Stimulated activated CD4-positive, alpha-beta T cell treated with anti-CD3 and anti-CD28 coated beads, Interleukin-12 subunit alpha, Interleukin-12 subunit beta, amount 100 ng/mL, for 4 hours (primary cell): Measurements from ENCODE around the gene CRTC1.
"Not testable (repeated sequence)": the region's sequence is repeated elsewhere in the genome, so short reads cannot be mapped to it uniquely, and the experiment has no call there.

Experiments used
- DNase-seq: peaks from one replicate; pipeline ENCODE4 v3.0.0-alpha.2; 2020

CRTC1 gene

DNA sequence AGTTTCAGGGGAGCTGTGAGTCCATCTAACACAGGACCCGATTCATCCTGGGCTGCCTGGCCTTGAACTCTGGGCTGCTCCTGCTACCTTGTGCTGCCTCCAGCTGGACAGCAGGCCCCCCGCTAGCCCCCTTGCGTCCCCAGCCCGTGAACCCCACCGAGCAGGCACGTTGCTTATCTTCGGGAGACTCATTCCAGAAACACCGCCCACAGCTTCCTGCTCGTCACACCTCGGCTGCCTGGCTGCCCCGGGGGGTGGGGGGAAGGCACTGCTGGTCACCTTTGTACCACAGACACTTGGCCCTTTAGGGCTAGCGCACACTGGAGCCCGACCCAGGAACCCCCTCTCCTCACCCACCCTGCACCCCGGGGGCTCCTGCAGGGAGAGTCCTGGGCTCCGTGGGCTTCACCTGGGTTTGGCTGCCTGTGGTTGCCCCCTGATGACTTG, 48.1 kb downstream of the CRTC1 start:
- DNase-seq: no peak

DNA sequence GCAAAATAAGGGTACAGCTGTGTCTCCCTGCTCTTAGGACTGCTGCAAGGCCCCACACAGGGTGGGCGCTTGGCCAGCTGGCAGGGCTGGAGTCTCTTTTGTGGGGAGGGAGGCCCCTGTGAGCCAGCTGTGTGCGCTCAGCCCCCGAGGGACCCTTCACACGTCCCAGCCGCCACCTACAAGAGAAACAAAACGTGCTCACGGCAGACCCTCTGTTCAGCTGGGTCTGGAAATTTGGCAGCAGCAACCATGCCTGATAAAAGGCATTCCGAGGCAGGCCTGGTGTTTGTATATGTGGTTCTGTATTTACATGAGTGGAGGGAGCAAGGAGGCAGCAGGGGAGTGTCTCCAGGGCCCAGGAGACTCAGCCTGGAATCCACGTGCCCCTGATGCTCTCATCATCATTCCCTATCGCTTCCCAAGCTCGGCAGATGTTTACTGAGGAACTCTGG, 49.7 kb downstream of the CRTC1 start:
- DNase-seq: no peak

DNA sequence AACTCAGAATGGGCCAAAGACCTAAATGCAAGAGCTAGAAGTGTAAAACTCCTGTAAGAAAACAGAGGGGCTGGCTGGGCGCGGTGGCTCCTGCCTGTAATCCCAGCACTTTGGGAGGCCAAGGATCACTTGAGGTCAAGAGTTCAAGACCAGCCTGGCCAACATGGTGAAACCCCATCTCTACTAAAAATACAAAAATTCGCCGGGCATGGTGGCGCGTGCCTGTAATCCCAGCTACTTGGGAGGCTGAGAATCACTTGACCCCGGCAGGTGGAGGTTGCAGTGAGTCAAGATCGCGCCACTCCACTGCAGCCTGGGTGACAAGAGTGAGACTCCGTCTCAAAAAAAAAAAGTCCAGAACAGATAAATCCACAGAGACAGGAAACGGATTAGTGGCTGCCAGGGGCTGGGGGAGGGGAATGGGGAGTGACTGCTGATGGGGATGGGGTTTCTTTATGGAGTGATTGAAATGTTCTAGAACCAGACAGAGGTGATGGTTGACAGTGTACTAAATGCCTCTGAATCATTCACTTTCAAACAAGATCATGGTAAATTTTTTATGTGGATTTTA, 50.4 kb downstream of the CRTC1 start:
- not testable (repeated sequence) for DNase-seq

DNA sequence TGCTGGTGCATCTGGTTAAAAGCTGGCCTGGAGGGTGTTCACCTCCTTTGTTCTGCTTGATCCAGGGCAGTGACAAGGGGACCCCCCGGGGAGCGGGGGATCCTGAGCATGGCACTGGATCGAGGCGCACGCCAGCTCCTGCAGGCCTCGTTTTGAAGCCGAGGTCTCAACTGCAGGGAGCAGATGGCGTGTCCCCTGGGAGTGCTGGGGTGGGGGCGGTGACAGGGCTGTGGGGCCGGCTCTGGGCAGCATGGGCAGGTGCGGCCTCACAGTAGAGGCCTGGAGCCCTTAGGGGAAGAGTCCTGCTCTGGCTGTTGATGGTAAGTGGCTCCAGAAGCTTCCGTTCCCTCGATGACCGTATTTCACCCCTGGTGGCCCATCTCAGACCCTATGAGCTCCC, 51.8 kb downstream of the CRTC1 start:
- no peak for DNase-seq

DNA sequence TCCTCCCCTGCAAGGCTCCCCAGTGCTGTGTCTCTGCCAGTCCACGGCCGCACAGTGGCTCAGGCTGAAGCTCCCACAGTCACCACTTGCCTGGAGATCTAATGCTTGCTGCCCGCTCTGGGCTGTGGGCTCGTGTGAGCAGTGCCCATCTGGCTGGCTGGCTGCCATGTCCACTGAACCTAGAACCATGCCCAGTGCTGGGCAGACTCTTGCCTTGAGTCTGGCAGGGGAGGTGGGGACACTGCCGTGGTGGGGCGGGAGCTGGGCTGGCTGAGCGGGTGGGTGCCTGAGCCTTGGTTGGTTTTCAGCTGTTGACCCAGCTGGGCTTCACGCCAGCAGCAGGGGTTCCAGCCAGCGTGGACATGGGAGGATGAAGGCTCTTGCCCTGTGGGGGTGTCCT, 52.3 kb downstream of the CRTC1 start:
- DNase-seq: no peak

DNA sequence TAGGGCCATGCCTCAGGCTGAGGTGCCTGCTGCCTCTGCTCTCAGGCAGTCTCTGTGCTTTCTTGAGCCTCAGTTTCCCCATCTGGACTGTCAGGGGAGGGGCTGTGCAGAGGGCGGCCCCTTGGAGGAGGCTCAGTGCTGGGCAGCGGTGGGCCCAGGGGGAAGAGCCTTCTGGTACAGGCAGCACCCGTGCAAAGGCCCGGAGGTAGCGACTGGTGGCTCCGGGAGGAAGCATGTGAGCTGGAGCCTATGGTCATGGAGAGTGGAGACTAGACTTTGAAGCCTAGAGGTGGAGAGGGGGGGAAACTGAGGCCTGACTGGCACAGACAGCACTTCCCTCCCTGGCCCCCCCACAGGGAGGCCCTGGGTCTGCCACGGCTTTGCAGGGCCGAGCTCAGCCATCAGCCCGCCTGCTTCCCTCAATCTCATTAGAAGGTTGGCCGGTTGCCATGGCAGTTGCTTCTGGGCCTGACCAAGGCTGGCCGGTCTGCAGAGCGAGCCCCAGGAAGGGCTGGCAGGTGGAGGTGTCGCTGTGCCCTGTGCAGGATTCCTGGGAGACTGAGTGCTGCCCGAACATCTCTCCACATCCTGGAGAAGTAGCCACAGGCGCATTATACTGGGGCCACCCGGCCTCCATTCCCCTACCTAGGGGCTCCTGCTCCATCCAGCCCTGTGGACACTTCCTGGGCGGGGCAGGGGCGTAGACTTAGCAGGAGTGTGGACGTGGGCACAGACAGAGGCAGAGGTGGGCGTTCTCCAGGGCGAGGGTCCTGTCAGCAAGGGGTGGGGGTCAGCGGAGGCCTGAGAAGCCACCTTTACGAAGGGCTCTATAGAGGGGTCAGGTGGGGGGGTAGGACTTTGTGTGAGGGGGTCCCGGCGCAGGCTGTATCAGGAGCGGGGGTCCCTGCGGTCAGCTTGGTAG, 53.2 kb downstream of the CRTC1 start:
- no peak for DNase-seq

DNA sequence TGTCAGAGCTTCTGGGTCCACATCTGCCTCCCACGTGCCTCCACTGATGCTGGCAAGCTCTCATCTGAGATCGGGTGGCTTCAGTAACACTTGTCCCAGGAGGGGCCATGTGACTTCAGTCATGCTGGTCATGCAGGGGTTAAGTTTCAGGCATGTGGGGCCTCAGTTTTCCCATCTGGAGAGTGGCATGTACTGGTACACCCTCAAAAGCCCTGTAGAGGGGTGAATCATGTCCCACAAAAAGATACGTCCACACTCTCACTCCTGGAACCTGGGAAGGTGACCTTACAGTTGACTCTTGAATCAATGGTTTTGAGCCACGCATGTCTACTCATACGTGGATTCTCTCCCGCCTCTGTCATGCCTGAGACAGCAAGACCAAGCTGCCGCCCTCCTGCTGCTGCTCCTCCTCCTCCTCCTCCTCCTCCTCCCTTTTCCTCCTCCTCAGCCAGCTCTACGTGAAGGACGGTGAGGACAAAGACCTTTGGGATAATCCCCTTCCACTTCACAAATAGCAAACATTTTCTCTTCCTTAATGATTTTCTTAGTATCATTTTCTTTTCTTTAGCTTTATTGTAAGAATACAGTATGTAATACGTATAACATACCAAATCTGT, 54.0 kb downstream of the CRTC1 start:
- no peak for DNase-seq

DNA sequence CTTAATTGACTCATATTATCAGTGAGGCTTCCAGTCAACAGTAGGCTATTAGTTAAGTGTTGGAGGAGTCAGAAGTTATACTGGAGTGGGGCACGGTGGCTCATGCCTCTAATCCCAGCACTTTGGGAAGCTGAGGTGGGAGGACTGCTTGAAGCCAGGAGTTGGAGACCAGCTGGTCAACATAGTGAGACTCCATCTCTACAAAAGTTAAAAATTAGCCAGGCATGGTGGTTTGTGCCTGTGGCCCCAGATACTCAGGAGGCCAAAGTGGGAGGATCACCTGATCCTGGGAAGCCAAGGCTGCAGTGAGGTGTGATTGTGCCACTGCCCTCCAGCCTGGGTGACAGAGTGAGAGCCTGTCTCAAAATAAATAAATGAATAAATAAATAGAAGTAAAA, 54.5 kb downstream of the CRTC1 start:
- no peak for DNase-seq

DNA sequence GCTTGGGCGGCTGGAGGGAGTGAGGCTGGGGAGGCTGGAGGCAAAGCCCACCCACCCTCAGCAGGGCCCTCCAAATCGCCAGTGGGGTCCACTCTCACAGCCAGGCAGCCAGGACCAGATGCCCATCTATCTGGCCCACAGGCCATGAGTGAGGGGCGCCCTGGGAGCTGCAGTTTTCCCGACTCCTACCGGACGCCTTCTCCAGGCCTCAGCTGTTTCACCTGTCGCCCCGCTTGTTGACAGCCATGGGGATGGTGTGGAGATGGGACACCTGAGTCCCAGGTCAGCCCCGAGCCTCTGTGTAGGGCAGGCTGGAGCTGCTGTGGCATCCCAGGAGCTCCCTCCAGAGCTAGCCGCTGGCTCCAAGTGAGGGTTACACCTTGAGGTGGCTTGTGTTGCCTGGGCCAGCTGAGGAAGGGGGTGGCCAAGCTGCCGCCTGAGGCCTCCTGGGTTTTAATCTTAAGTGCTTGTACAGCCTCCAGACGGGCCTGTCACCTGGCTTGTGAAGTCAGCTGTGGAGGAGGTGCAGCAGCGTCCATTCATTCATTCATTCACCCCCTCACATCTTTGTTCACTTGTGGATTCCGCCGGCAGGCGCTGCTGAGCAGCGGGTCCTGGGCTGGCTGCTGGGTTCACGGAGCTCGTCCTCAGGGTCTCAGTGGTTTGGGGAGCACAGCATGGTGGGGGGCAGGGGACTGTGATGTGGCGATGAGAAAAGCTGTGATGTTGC, 55.6 kb downstream of the CRTC1 start:
- DNase-seq: no peak

DNA sequence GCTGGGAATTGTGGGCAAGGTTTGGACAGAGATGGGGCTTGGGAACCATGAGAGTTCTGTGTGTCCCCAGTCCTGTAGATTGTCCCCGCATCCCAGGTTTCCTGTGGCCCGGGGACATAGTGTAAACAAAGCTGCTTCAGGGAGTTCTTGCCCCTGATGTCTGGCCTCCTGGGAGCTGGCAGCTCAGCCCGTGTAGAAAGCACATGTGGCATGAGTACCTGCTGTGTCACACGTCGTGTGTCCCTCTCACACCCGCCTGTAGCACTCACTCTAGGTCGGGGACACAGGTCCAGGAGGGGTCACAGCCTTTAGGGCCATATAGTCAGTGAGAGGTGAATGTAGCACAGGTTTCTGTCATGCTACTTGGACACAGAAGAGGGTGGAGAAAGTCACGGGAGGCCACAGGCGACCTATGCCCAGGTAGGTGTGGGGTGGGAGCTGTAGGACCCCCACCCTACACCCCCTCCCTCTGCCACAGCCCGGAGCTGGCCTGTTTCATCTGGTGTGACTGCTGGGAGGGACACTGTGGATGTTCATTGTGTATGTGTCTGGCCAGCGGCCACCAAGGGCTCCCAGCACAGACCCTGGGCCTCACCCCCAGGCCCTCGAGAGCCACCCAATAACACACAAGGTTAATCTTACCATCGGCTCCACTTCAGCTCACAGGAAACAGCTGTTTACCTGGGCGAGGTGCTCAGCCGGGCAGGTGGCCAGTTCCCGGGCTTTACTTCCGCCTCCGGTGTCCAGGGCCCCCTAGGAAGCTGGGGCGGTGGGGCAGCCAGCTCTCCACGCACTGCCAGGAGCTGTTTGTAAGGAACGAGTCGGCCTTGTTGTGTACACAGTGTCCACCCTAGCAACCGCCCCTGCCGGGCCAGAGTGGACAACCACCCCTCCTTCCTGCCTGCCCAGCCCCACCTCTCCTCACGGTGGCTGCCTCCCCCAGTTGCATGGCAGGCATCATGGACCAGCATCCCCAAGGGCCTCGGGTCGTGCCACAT, 57.9 kb downstream of the CRTC1 start:
- DNase-seq: no peak

DNA sequence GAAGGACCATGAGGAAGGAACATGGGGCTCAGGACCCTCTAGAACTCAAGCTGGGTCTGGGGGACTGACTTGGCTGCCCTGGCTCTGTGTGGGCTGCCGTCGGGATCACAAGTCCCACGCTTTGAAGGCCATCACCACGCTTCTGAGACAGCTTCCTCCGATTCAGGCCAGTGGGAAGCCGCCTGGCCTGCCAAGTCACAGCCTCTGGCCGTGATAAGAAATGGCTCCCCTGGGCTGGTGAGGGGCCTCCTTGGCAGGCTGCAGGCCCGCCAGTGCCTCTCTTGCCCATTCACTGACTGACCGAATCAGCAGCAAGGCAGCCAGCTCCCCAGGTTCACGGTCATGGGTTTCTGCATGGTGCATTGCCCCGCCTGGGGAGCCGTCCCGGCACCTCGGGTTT, 58.8 kb downstream of the CRTC1 start:
- DNase-seq: no peak

DNA sequence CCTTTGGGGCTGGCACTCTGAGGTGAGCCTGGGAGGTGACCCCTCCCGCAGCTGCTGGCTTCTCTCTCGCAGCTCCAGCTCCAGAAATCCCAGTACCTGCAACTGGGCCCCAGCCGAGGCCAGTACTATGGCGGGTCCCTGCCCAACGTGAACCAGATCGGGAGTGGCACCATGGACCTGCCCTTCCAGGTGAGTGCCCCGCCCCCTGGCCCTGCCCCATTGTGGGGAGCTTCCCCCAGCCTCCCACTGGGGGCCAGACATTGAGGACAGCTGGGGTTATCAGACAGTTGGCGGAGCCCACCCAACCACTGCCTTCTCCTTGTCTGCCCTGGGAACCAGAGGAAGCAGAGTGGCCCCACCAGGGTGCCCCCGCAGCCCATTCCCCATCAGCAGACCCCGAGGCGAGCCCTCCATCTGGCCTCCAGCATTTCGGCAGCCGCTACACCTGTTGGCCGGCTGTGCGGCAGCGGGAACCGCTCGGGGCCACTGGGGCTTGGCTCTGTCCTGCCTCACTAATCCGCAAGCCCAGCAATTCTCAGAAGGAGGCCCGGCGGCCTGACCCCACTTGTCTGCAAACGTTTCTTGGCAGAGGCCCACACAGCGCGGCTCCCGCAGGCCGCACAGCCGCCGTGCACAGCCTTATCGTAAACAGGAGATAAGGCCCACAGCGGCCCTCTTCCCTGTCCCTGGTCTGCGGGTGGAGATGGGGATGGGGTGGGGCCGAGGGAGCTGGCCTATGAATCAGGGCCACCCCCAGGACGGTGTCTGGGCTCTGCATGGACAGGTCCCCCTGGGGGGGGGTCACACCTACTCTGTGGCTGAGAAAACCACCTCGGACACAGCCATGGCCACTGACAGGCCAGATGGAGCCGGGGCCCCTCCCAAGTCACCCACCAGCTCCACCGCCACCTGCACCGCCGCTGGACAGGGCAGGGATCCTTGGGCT, 59.6 kb downstream of the CRTC1 start:
- no peak for DNase-seq

DNA sequence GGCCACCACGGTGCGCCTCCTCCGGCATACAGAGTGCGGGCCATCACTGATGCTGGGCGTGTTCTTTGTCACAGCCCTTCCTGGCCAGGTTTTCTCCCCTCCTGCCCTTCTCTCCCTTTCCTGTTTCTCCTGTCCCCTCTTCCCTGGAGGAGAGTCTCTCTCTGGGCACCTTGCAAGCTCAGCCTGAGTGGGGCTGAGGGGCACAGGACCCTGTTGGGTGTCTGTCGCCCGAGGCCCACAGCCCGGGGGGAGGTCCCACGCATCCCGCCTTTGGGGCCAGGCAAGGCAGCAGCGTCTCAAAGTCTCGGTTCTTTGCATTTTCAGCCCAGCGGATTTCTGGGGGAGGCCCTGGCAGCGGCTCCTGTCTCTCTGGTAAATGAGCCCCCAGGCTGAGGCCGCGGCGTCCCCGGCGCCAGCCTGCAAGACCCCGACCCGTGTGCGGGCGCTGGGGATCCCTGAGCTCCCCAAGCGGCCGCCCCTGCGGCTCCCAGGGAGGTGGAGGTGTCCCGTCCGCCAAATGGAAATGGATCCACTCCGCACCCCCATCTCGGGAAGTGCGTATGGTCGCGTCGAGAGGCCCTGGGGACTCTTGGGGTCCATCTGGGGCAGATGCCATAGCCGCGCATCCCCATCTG, 60.4 kb downstream of the CRTC1 start:
- no peak for DNase-seq

DNA sequence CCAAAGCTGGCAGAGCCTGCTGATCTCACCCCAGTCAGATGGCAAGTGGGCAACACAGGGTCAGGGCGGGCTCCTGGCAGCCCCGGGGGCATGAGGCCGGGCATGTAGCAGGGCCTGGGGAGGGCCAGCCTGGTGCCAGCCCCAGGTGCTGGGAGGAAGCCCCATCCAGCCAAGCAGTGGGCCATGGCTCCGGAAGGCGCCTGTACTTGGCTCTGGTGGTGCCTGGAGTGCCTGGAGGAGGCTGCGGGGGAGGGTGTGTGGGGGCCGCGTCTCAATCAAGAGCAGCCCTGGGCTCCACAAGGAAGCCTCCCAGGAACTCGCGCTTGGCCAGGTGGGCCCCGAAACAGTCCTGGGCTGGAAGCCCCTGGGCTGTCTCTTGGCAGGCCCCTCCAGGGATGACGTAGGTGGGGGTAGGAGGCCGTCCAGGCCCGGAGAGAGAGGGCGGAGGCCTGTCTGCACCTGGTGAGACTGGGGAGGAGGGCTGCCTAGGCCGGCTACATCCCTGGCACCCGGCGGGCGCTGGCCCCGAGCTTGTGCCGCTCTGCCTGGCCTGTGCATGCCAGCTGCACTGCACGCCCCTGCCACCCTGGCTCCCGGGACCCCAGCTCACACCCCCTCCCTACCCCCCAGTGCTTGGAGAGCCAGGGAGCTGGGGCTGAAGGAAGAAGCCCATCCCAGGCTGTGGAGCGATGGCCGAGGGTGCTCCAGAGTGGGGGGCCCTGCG, 61.7 kb downstream of the CRTC1 start:
- no peak for DNase-seq

DNA sequence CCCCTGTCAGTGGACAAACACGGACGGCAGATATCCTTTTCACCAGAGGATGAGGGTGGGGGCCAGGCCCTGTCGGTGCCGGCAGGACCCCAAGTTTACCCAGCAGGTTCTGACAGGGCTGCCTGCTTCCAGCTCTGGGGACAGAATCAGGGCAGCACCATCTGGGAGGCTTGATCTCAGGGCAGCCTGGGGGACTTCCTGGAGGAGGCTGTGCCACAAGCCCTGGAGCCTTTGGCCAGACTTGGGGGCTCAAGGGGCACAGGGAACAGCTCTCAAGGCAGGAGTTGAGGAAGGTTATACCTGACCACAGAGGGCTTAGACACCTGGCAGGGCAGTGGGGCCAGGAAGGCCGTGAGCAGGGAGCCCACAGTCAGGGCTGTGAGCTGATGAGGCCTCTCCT, 62.5 kb downstream of the CRTC1 start:
- no peak for DNase-seq

DNA sequence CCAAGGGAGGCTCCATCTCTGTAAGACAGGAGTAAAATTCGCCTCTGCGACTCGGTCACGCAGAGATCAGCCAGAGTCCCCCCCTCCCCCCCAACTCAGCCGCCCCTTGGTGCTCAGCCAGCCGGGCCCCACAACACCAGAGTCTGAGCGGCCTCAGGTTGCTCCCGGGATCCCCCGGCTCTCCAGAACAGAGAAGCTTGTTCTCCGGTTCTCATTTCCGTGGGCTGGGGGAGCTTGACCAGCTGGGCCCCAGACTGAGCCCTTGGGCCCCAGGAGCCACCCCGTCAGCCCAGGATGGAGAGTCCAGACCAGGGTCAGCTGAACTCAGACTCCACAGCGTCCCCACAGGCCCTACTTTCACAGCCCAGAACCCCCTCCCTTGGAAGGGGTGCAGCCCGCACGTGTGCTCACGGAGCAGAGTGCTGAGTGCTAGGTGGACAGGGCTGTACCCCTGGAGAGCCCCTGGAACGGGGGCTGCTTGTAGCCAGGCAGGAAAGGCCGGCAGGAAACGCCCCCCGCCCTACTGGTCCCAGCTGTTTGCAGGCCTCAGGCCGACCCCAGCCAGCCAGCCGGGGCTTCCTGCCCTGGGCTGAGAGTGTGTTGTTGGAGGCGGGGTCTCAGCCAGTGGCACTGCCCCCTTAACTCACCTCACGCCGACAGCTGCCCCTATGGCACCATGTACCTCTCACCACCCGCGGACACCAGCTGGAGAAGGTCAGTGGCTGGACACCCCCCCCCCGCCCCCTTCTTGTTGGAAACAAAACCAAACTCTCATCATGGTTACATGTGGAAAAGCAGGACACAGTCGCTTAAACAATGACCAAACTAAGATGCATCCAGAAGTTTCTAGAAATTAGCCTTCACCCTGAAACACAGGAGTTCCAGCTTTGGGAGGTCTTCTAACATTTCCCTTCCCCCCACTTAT, 63.2 kb downstream of the CRTC1 start:
- DNase-seq: no peak

DNA sequence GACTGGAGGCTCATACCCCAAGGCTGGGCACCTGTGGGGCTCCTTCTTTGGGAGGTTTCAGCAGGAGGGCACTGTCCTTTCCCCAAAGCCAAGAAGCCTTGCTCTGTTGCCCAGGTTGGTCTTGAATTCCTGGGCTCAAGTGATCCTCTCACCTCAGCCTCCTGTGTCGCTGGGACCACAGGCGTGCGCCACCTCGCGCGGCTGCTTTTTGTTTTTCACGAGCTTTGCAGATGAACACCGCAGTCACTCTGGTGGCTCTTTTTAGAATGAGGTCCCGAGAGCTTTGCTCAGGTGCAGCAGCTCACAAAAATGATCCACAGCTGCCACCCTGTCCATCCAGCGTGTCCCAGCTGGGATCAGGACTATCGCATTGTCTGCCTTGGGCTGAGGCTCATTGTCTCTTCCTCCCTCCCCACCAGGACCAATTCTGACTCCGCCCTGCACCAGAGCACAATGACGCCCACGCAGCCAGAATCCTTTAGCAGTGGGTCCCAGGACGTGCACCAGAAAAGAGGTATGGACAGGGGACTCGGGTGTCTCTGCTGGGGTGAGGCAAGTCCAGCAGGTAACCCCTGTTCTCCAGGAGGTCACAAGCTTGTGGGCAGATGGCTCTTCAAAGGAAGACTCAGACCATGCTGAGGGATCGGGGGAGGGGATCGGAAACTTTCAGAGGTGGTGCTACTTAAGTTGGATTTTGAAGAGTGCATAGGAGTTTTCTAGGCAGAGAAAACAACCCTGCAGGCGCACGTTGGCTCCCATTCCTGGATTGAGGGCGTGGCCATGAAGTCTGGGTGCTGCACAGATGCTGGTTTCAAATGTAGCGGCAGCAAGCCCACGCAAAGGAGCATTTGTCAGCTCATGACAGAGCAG, 66.1 kb downstream of the CRTC1 start:
- DNase-seq: no peak
